Subcutaneous adipose tissue (tissue), 4 donors: ENCODE results near the gene ZFP57. TPM values are rescaled to one million over a fixed set of nuclear protein-coding genes. Genes with fewer than 3 reads are reported as not detected.

ENCODE experiments used
- total RNA-seq, 4 donors: library from RNA; depleted of rRNA; stranded (reverse); fragments of >200 nt; gene quantifications; one replicate each; pipeline ENCODE4 v1.1.0, GENCODE V29; 2016
- TF ChIP-seq, protein P1 (sequence below): fragments of 450-650 bp; IDR thresholded peaks from one replicate; pipeline ENCODE4 v1.5.1; 2016; ENCODE audit warnings: low read depth, mild to moderate bottlenecking, control low read depth, antibody characterized with exemption, moderate library complexity

ZFP57 gene
- total RNA-seq, 4 donors from 2014 or later: 1.0 TPM; not detected in 3

DNA sequence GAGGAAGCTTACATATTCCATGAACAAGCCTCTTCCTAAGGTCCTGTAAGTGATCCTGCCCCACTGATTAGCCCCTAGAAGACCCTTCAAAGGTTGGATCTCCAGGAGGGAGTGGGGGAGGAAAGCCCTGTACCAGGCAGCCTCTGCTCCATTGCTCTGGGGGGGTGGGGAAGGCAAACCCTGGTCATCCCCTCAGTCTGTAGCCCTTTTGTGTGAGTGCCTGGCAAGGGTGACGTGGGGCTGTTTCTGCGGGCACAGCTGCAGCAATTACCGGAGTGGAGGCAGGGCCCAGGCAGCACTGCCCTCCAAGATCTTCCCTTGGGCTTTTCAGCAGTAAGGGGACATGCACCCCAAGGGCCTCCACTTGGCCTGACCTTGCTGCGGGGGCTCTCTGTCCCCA, 24.2 kb downstream of the ZFP57 start, which contains the start of gene MOG:
MOG (plus strand) TSS at position 295 of the 400 bp plus-strand sequence. CDS start 118 bp downstream, outside the sequence.
- TF ChIP-seq, protein P1, sequence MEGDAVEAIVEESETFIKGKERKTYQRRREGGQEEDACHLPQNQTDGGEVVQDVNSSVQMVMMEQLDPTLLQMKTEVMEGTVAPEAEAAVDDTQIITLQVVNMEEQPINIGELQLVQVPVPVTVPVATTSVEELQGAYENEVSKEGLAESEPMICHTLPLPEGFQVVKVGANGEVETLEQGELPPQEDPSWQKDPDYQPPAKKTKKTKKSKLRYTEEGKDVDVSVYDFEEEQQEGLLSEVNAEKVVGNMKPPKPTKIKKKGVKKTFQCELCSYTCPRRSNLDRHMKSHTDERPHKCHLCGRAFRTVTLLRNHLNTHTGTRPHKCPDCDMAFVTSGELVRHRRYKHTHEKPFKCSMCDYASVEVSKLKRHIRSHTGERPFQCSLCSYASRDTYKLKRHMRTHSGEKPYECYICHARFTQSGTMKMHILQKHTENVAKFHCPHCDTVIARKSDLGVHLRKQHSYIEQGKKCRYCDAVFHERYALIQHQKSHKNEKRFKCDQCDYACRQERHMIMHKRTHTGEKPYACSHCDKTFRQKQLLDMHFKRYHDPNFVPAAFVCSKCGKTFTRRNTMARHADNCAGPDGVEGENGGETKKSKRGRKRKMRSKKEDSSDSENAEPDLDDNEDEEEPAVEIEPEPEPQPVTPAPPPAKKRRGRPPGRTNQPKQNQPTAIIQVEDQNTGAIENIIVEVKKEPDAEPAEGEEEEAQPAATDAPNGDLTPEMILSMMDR: no peak

DNA sequence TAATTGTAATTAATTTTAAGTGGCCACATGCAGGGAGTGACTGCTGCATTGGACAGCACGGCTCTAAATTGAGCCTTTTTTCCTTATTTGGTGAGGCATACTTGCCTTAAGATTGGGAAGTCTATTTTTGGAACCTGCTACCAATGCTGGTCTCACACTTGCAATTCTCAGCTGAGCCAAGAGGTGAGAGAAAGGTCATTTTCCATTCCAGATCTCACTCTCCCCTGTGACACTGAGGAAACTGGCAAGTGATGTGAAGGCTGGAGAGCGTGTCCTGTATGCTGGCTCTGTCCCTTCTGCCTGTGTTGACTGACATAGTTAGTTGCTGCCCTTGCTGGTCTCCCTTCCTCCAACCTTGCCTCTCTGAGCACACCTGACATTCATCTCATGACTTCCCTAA, 24.8 kb downstream of the ZFP57 start:
- TF ChIP-seq, protein P1: no peak

DNA sequence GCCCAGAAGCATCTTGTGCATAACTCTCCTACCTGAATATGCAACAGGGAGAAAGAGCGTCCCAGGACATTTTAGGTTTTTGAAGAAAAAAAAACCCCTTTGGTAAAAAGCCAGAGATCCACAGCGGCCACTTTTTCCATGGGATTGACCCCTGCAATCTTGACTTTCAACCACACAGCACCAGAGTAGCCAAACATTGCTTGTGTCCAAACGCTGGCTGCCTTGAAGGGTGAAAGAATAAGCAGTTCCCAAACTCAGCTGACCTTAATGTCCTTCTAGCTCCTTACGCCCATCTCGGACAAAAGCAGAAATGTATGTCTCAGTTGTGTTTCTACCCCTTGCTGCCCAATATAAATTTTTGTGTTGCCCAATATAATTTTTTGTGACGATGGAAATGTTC, 25.3 kb downstream of the ZFP57 start:
- TF ChIP-seq, protein P1: no peak

DNA sequence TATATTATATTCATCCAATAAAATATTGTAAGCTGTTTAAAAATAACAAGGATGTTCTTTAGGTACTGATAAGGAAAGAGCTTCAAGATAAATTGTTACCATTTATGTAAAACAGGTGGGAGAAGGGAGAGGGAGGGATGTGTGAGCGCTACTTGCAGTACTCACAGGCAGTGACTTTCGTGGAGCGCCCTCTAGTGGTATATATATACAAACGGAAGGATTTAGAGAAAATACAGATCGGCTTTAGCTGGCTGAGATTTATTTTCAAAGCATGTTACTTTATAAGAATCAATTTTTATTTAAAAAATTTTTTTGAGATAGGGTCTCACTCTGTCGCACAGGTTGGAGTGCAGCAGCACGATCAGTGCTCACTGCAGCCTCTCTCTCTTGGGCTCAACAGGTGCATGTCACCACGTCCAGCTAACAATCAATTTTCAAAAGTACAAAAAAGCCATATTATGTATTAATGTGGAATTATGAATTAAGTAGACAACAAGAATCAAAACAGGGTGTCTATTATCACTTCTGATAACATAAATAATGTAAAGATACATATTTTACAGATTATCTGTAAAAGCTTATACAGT, 27.4 kb downstream of the ZFP57 start:
- TF ChIP-seq, protein P1: no peak

DNA sequence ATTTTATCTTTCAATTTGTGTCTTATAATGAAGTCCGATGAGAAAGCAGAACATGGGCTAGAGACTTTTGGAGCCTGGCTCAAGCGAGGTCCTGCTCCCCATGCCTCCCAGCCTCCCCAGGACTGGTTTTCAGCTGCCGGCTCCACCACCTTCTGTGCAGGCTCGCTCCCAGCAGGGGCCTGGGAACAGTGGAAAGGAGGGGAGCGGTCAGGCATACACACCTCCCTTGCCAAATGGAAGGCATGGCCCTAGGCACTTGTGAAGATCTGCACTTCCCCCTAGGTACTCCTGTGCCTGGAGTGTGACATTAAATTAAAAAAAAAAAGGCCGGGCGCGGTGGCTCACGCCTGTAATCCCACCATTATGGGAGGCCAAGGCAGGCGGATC, 28.8 kb downstream of the ZFP57 start:
- TF ChIP-seq, protein P1: no peak

DNA sequence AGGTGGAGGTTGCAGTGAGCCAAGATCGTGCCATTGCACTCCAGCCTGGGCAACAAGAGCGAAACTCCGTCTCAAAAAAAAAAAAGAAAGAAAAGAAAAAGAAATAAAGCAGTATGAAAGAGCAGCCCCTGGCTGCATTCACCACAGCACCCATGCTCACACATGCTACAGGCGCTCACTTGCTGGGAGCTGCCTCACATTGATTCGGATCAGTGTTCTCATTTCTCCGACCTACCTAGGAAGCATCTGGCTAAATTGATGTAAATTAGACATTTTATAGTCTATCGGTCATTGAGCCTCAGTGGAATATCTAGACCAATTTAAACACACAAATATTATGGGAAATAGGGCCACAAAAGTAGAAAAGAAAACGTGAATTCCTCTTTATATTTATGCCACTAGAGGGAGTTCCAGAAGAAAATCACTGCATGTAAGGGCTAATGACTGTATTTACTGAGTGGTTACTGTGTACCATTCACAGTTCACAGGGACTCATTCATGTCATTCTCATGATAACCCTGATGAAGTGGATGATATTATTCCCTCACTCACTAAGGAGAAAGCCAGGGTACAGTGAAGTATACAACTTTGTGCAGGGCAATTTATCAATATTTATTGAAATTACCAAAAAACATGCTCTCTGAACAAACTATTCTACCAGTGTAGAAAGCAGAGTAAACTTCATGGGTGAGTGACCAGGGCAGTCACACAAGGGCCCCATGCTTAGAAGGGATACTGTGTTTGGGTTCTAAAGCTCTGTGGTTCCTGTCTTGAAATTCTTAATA, 29.3 kb downstream of the ZFP57 start:
- TF ChIP-seq, protein P1: no peak
